HepG2 (cell line): ENCODE measurements around the gene TOR1A. TPM values are rescaled to one million over a fixed set of nuclear protein-coding genes. Genes with fewer than 3 reads are reported as not detected.

Experiments used
- ATAC-seq: fragments of 200-7000 bp; cut with Tn5 transposase; 3 replicates; pipeline ENCODE4 v1.9.1; 2020; ENCODE audit warnings: mild to moderate bottlenecking, moderate library complexity
- BruUV-seq: library from RNA; stranded (reverse); fragments of 400-500 nt; replicated peaks from 2 replicates; lab custom pipeline; 2021; lab: Mats Ljungman, UMichigan
- CTCF ChIA-PET: fragments of 300-600 bp; formaldehyde crosslinking; extraction: SDS; loops from one replicate; lab custom pipeline; 2021; ENCODE audit warnings: low total read pairs, inconsistent platforms, low intra/inter-chr PET ratio; lab: Yijun Ruan, JAX
- POLR2A ChIA-PET: fragments of 350-600 bp; sonication (Branson Sonifier 250); formaldehyde crosslinking; loops from one replicate; lab custom pipeline; 2020; ENCODE audit warnings: antibody characterized with exemption, inconsistent platforms; lab: Yijun Ruan, JAX
- DNase-seq: peaks from one replicate; pipeline ENCODE4 v3.0.0-alpha.2; 2015; ENCODE audit warnings: low spot score
- FAIRE-seq: peaks from 3 replicates; lab custom pipeline; 2011; peaks lifted over from hg19 to GRCh38; lab: Jason Lieb, UNC
- H2AFZ ChIP-seq: one replicate; pipeline ENCODE4 v1.6.1; 2011; ENCODE audit warnings: low read length, inconsistent platforms
- H3K27ac ChIP-seq: fragments of 300-600 bp; 3 replicates; pipeline ENCODE4 v1.8.0; 2011; ENCODE audit warnings: mixed run types, mild to moderate bottlenecking, mixed read lengths, low read length, inconsistent platforms; ENCODE audit not compliant: insufficient read depth; ENCODE audit errors: extremely low read length
- H3K27me3 ChIP-seq, 2 experiments: fragments of 200-600 bp in 1 of 2; 2 replicates in 1 of 2; 3 replicates in 1 of 2; pipeline versions ENCODE4 v1.6.0 to v1.8.0; 2011; ENCODE audit warnings: low read length in 2 of 2, mild to moderate bottlenecking in 2 of 2, moderate library complexity in 2 of 2, inconsistent platforms in 1 of 2; ENCODE audit not compliant: insufficient read depth in 2 of 2, control insufficient read depth in 1 of 2
- H3K36me3 ChIP-seq, 2 experiments: fragments of 200-600 bp in 1 of 2; replicated peaks in 1 of 2; 2 replicates in 1 of 2; 3 replicates in 1 of 2; pipeline versions ENCODE4 v1.5.1 to v1.8.0; 2011; ENCODE audit warnings: low read length in 2 of 2, inconsistent platforms in 1 of 2; ENCODE audit not compliant: insufficient read depth in 2 of 2, control insufficient read depth in 1 of 2
- H3K4me1 ChIP-seq: 2 replicates; pipeline ENCODE4 v1.5.1; 2012; ENCODE audit warnings: low read length, inconsistent platforms; ENCODE audit not compliant: insufficient read depth
- H3K4me2 ChIP-seq: 2 replicates; pipeline ENCODE4 v1.6.0; 2011; ENCODE audit warnings: low read depth, low read length, inconsistent platforms
- H3K4me3 ChIP-seq, 3 experiments: fragments of 200-600 bp in 1 of 3; sonication (generic), shearing (Covaris generic) in 1 of 3; replicated peaks in 1 of 3; 2 replicates each; pipeline ENCODE4 v1.5.1; 2011 to 2016; ENCODE audit warnings: low read length in 3 of 3, inconsistent platforms in 2 of 3, low read depth in 2 of 3, mild to moderate bottlenecking in 2 of 3, control low read depth in 1 of 3, mixed read lengths in 1 of 3; ENCODE audit not compliant: insufficient read depth in 1 of 3
- H3K79me2 ChIP-seq: one replicate; pipeline ENCODE4 v1.6.1; 2011; ENCODE audit warnings: low read length, inconsistent platforms; ENCODE audit not compliant: insufficient read depth
- H3K9ac ChIP-seq: 2 replicates; pipeline ENCODE4 v1.6.0; 2011; ENCODE audit warnings: mild to moderate bottlenecking, low read depth, low read length, inconsistent platforms; ENCODE audit not compliant: insufficient read depth
- H3K9me3 ChIP-seq: 2 replicates; pipeline ENCODE4 v1.5.1; 2012; ENCODE audit warnings: mild to moderate bottlenecking, low read length
- H4K20me1 ChIP-seq: 2 replicates; pipeline ENCODE4 v1.6.0; 2011; ENCODE audit warnings: inconsistent platforms, mild to moderate bottlenecking, low read length, moderate library complexity; ENCODE audit not compliant: insufficient read depth
- BHLHE40 ChIP-seq: IDR thresholded peaks from 2 replicates; pipeline ENCODE4 v1.6.1; 2011; ENCODE audit warnings: low read length, improper control_type of control experiment
- FOXJ3 ChIP-seq: sonication (generic); formaldehyde crosslinking; IDR thresholded peaks from 2 replicates; pipeline ENCODE4 v1.4.0; 2020; ENCODE audit warnings: missing genetic modification reagents, mild to moderate bottlenecking, borderline replicate concordance
- FOXO1 ChIP-seq: sonication (generic); formaldehyde crosslinking; IDR thresholded peaks from 2 replicates; pipeline ENCODE4 v1.4.0; 2020; ENCODE audit warnings: missing genetic modification reagents
- KAT8 ChIP-seq: IDR thresholded peaks from 2 replicates; pipeline ENCODE4 v1.6.1; 2016; ENCODE audit warnings: missing genetic modification reagents, missing compliant biosample characterization
- KLF11 ChIP-seq: IDR thresholded peaks from 2 replicates; pipeline ENCODE4 v1.6.1; 2016; ENCODE audit warnings: missing compliant biosample characterization
- MAFF ChIP-seq: IDR thresholded peaks from 2 replicates; pipeline ENCODE4 v1.6.1; 2011; ENCODE audit warnings: low read depth, low read length, improper control_type of control experiment
- MLLT10 ChIP-seq: sonication (generic); formaldehyde crosslinking; IDR thresholded peaks from 2 replicates; pipeline ENCODE4 v1.4.0; 2020; ENCODE audit warnings: missing genetic modification reagents
- SALL2 ChIP-seq: sonication (generic); formaldehyde crosslinking; IDR thresholded peaks from 2 replicates; pipeline ENCODE4 v1.8.1; 2023; ENCODE audit warnings: mild to moderate bottlenecking, missing genetic modification reagents, inconsistent platforms
- ZSCAN9 ChIP-seq: IDR thresholded peaks from 2 replicates; pipeline ENCODE4 v1.6.1; 2016; ENCODE audit warnings: borderline replicate concordance
- WGBS: methylation state at CpG from one replicate; pipeline ENCODE4 v1.1.6; 2017; ENCODE audit warnings: low lambda C conversion rate; 5-methylcytosine and 5-hydroxymethylcytosine counted together
- in situ Hi-C: cut with HindIII; loops from 2 replicates; pipeline ENCODE4 v1.10.0; 2017; ENCODE audit warnings: low pct_unique_long_range_greater_than_20kb; ENCODE audit not compliant: extremely low pct_ligation_motif_present
- intact Hi-C: fragments of 100-400 bp; cut with micrococcal nuclease; formaldehyde crosslinking; loops from one replicate; pipeline ENCODE4 v1.10.0; 2022; ENCODE audit not compliant: unreplicated experiment
- polyA plus RNA-seq, 8 experiments: library from polyadenylated mRNA; depleted of rRNA in 3 of 8; stranded (reverse) in 7 of 8; unstranded in 1 of 8; fragments of >200 nt; fragmentation: Illumina TruSeq in 4 of 8; extraction: Trizol in 4 of 8; gene quantifications; 2 replicates each; pipeline versions ENCODE4 v1.2.1 to v1.2.3, GENCODE V29; 2011 to 2016; ENCODE audit warnings: low read depth in 4 of 8, missing spikeins in 1 of 8, mixed read lengths in 1 of 8; ENCODE audit not compliant: insufficient read depth in 1 of 8
- total RNA-seq, 5 experiments: library from RNA; depleted of rRNA; stranded (reverse); fragments of >200 nt; fragmentation: Illumina TruSeq; extraction: Trizol; gene quantifications; 2 replicates each; pipeline ENCODE4 v1.2.3, GENCODE V29; 2016; ENCODE audit warnings: low read depth in 1 of 5
- TF ChIP-seq, protein P1 (sequence below): IDR thresholded peaks from 2 replicates; pipeline ENCODE4 v1.6.1; 2012; ENCODE audit warnings: inconsistent platforms
- TF ChIP-seq, protein P2 (sequence below): sonication (generic); formaldehyde crosslinking; IDR thresholded peaks from 2 replicates; pipeline ENCODE4 v1.5.1; 2020; ENCODE audit warnings: mild to moderate bottlenecking, missing genetic modification reagents, borderline replicate concordance

Gene TOR1A
- total and polyA plus RNA-seq, 2 of the 13 experiments (the other 11 are each of a cell fraction or from before 2014, with no cell fraction given) = 31.6 to 41.4 TPM

- Histone ChIP-seq H3K4me2 (no peak overlapping the region), H4K20me1 (no peaks in the 10 kb centered on the region), H2AFZ (no peak overlapping the region), H3K79me2 (peaks cover 6% of the 10 kb centered on the region), H3K27me3 (no peaks in the 10 kb centered on the region), H3K4me3 (no peak overlapping the region), H3K36me3 (peaks cover 6 to 27% of the 10 kb centered on the region in 2 experiments; a peak in 4 of 5 replicates), H3K4me1 (peaks cover 8% of the 10 kb centered on the region), H3K27ac (no peak overlapping the region), H3K9me3 (no peaks in the 10 kb centered on the region), H3K9ac (no peak overlapping the region)
- WGBS = 94% methylated on average over 10 of the region's 10 CpGs
- DNase-seq (no peak), FAIRE-seq (no peak), ATAC-seq (no peak)
- in situ Hi-C loops (no loop called here), intact Hi-C loops (no loop called here)
- TF ChIP-seq KLF11 (CRISPR knock-in tag) = no peak
- no peak for TF ChIP-seq ZSCAN9
- TF ChIP-seq KAT8 (CRISPR knock-in tag) = no peak
- no peak for TF ChIP-seq MAFF
- no peak for TF ChIP-seq SALL2 (CRISPR knock-in tag)
- TF ChIP-seq, protein P1, sequence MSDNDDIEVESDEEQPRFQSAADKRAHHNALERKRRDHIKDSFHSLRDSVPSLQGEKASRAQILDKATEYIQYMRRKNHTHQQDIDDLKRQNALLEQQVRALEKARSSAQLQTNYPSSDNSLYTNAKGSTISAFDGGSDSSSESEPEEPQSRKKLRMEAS = no peak
- no peak for TF ChIP-seq BHLHE40
- no peak for TF ChIP-seq MLLT10 (CRISPR knock-in tag)
- no peak for TF ChIP-seq FOXJ3 (CRISPR knock-in tag)
- TF ChIP-seq, protein P2, sequence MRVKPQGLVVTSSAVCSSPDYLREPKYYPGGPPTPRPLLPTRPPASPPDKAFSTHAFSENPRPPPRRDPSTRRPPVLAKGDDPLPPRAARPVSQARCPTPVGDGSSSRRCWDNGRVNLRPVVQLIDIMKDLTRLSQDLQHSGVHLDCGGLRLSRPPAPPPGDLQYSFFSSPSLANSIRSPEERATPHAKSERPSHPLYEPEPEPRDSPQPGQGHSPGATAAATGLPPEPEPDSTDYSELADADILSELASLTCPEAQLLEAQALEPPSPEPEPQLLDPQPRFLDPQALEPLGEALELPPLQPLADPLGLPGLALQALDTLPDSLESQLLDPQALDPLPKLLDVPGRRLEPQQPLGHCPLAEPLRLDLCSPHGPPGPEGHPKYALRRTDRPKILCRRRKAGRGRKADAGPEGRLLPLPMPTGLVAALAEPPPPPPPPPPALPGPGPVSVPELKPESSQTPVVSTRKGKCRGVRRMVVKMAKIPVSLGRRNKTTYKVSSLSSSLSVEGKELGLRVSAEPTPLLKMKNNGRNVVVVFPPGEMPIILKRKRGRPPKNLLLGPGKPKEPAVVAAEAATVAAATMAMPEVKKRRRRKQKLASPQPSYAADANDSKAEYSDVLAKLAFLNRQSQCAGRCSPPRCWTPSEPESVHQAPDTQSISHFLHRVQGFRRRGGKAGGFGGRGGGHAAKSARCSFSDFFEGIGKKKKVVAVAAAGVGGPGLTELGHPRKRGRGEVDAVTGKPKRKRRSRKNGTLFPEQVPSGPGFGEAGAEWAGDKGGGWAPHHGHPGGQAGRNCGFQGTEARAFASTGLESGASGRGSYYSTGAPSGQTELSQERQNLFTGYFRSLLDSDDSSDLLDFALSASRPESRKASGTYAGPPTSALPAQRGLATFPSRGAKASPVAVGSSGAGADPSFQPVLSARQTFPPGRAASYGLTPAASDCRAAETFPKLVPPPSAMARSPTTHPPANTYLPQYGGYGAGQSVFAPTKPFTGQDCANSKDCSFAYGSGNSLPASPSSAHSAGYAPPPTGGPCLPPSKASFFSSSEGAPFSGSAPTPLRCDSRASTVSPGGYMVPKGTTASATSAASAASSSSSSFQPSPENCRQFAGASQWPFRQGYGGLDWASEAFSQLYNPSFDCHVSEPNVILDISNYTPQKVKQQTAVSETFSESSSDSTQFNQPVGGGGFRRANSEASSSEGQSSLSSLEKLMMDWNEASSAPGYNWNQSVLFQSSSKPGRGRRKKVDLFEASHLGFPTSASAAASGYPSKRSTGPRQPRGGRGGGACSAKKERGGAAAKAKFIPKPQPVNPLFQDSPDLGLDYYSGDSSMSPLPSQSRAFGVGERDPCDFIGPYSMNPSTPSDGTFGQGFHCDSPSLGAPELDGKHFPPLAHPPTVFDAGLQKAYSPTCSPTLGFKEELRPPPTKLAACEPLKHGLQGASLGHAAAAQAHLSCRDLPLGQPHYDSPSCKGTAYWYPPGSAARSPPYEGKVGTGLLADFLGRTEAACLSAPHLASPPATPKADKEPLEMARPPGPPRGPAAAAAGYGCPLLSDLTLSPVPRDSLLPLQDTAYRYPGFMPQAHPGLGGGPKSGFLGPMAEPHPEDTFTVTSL (CRISPR knock-in tag) = no peak
- no peak for TF ChIP-seq FOXO1 (CRISPR knock-in tag)
- ChIA-PET CTCF (no interaction called here), POLR2A (no interaction called here)
- no TSS peak for BruUV-seq
Observed at GRCh38 chr9:129828969-129829368, 5.0 kb upstream of the TOR1A start.
